Psoas muscle (tissue), 8 donors: ENCODE measurements around the gene BEX2. TPM values are rescaled to one million over a fixed set of nuclear protein-coding genes. Genes with fewer than 3 reads are reported as not detected.

ENCODE experiments used
- ATAC-seq, 4 donors: fragments of 200-7000 bp; cut with Tn5 transposase; one replicate each; pipeline ENCODE4 v1.9.1; 2020; ENCODE audit warnings: moderate library complexity in 3 of 4, mild to moderate bottlenecking in 2 of 4
- DNase-seq, 2 donors: peaks; one replicate each; pipeline ENCODE4 v3.0.0-alpha.2; 2020
- H3K27ac ChIP-seq: fragments of 200-600 bp; one replicate; pipeline ENCODE4 v1.8.0; 2022
- H3K27me3 ChIP-seq, 3 donors: fragments of 200-600 bp in 1 of 3; one replicate each; pipeline versions ENCODE4 v1.6.1 to v1.8.0; 2013 to 2022; ENCODE audit warnings: low read length in 2 of 3, mild to moderate bottlenecking in 2 of 3, moderate library complexity in 1 of 3; ENCODE audit not compliant: insufficient read depth in 3 of 3
- H3K36me3 ChIP-seq, 2 donors: fragments of 200-600 bp in 1 of 2; one replicate each; pipeline versions ENCODE4 v1.6.1 to v1.8.0; 2013 to 2022; ENCODE audit warnings: low read depth in 1 of 2, mild to moderate bottlenecking in 1 of 2, moderate library complexity in 1 of 2; ENCODE audit not compliant: insufficient read depth in 1 of 2
- H3K4me1 ChIP-seq: fragments of 200-600 bp; one replicate; pipeline ENCODE4 v1.8.0; 2022
- H3K4me3 ChIP-seq: fragments of 200-600 bp; one replicate; pipeline ENCODE4 v1.8.0; 2022; ENCODE audit warnings: mild to moderate bottlenecking
- H3K9me3 ChIP-seq: fragments of 200-600 bp; one replicate; pipeline ENCODE4 v1.8.0; 2022
- CTCF ChIP-seq: fragments of 200-600 bp; IDR thresholded peaks from one replicate; pipeline ENCODE4 v1.8.0; 2022; ENCODE audit warnings: antibody characterized with exemption
- WGBS, 3 donors: extraction: QIAGEN DNeasy Blood & Tissue Kit; methylation state at CpG; one replicate each; pipeline versions ENCODE4 v1.1.6 to v1.1.7; 2013; 5-methylcytosine and 5-hydroxymethylcytosine counted together
- intact Hi-C, 2 donors: fragments of 100-400 bp; cut with DNase I; formaldehyde crosslinking; loops; one replicate each; pipeline versions ENCODE4 v1.11.0 to v1.14.2; 2022
- polyA plus RNA-seq, 3 donors: library from polyadenylated mRNA; stranded (reverse); fragments of 200-250 nt; gene quantifications; one replicate each; pipeline ENCODE4 v1.2.3, GENCODE V29; 2013
- total RNA-seq, 4 donors: library from RNA; stranded (reverse); fragmentation: NEBNext Ultra II Directional in 2 of 4; extraction: Animal tissue kit (Norgen Biotek cat#: 25700) in 2 of 4; gene quantifications; one replicate each; pipeline versions ENCODE4 v1.2.1 to v1.2.4, GENCODE V29; 2021 to 2023
- donor health status: healthy with polysubstance abuse.
- donor health status: DM: no; HTN: no; CAD: no; lungs with moderate emphysema.
- donor health status: Bipolar disorder and iron deficiency.
- donor health status: healthy.
- donor health status: DM: yes; HTN: yes; CAD: no.
- donor health status: DM: no; HTN: no; CAD: no.
- donor health status: DM: no; HTN: no; CAD: no.
- donor health status: DM: yes; HTN: yes; CAD: no.

The BEX2 gene
- total and polyA plus RNA-seq, 7 donors, result 0.21 to 13.2 (median 0.87) TPM

DNA sequence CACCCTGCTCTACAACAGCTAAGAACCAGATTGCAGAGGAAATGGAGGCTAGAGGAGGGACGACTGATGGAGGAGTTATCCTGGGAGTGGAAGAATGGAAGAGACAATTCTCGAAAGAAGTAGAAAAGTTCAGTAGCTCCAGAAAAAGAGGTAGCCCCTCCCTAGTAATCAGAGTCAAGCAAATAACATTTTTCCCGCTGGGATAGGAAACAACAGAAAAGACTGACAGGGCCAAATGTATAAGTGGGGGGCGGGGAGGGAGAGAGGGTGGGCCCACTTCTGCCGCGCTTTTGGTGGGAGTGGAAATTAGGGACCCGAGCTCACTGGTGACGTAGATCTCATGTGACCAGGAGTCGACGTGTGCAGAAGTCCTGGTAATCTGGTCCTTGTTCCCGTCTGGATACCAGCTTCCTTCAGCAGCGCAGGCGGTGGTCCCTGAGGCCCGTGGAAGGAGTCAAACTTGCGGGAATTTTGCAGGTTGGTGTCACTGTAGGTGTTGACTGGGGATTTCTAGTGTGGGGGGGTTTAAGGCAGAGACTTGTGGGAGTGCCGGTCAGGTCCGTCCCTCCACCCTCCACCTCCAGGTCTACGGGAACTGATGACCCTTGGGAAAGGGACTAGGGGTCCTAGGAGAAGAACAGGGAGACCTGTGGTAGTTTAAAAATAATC lies 45.5 kb upstream of the BEX2 start, which contains the start of gene TCEAL9:
Gene TCEAL9, plus strand, starts transcription at position 377 of the 669 bp plus-strand sequence. CDS start 1,179 bp downstream, outside the sequence.
- WGBS, 3 donors, result 0 to 19% (median 0%) methylated on average over 16 to 18 of the region's 18 CpGs
- no peaks in the 10 kb centered on the region for H3K36me3 ChIP-seq
- intact Hi-C loops, result no loop called here
- H3K9me3 ChIP-seq, result no peaks in the 10 kb centered on the region
- H3K4me1 ChIP-seq, result no peaks in the 10 kb centered on the region
- peak; percentile 37 to 58 for DNase-seq
- peaks cover 0 to 5% (median 0%) of the 10 kb centered on the region in 3 donors for H3K27me3 ChIP-seq
- peak within 1 kb of the TSS; percentile 70 for H3K4me3 ChIP-seq
- peak; percentile 49 to 78 (median 65) for ATAC-seq
- peak within 1 kb of the TSS; percentile 63 for H3K27ac ChIP-seq
- TF ChIP-seq CTCF, result no peak

DNA sequence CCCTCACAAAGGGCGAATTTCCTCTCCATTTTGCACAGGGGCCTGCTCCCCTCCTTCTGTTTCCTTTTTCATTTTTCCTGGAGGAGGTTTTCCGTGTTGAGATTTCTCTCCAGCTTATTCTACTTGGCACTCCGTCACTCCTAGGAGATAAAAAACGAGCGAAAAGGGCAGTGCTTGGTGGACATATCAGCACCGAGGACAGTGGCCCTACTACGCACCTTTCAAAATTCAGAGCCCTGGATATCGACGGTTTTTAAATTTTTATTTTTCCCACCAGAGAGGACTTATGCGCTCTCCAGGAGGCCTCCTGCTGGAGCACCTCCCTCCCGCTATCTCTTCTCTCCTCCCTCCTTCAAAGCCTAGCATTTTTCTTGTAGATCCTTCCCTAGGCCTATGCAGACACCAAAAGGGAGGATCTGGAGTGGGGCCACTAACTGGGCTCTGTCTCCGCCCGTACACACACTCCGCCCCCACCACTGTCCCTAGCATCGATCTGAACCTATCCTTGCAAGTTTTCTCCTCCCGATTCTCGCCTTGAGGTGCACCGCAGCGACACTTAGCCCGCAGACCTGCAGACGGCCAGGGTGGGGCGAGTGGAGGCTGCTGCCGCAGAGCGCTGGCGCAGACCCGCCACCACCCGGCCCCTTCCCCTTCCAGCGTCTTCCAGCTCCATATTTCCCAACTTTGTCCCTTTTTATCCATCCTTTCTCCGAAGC lies 37.0 kb upstream of the BEX2 start:
- Histone ChIP-seq H3K27ac (no peak overlapping the region), H3K36me3 (no peaks in the 10 kb centered on the region), H3K9me3 (no peaks in the 10 kb centered on the region), H3K4me1 (no peaks in the 10 kb centered on the region), H3K4me3 (no peak overlapping the region), H3K27me3 (peaks cover 0 to 21% (median 0%) of the 10 kb centered on the region in 3 donors)
- DNase-seq (no peak), ATAC-seq (no peak)
- intact Hi-C loops, result no loop called here
- WGBS, 3 donors, result 57 to 66% (median 62%) methylated on average over 18 to 29 of the region's 29 CpGs
- TF ChIP-seq CTCF, result no peak

- no peak for TF ChIP-seq CTCF
- Histone ChIP-seq H3K4me3 (no peak overlapping the region), H3K27ac (no peak overlapping the region), H3K4me1 (no peaks in the 10 kb centered on the region), H3K9me3 (no peaks in the 10 kb centered on the region), H3K27me3 (peaks cover 0 to 27% (median 0%) of the 10 kb centered on the region in 3 donors), H3K36me3 (no peaks in the 10 kb centered on the region)
- intact Hi-C loops, result loop anchor here in 1 of 2 donors (5.0 kb wide), 1 partner anchor 118 kb away; no protein-coding TSS in a partner anchor
- WGBS, 3 donors, result 36 to 49% (median 46%) methylated on average over 2 of the region's 2 CpGs
- ATAC-seq (no peak), DNase-seq (no peak)
These were observed 33.8 kb upstream of the BEX2 start for GRCh38 chrX:103344606-103345005.

DNA sequence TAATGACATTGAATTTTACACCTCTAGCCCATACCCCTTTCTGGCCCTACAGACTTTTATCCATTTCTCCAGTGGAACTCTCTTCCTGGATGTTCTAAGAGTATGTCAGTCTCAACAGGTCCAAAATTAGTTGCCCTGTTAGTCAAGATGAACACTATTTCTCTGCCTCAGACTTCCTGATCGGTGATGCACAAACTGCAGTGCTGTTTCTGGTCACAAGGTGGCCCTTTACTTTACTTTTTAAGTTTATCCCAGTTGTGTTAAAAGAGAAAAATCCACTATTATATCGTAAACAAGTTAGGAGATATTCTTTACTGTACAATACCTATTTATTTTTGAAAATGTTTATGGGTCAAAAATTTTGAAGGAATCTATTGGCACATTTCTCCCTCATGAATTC lies 32.3 kb upstream of the BEX2 start:
- Histone ChIP-seq H3K27ac (no peak overlapping the region), H3K27me3 (peaks cover 0 to 21% (median 0%) of the 10 kb centered on the region in 3 donors), H3K9me3 (no peaks in the 10 kb centered on the region), H3K36me3 (no peaks in the 10 kb centered on the region), H3K4me1 (no peaks in the 10 kb centered on the region), H3K4me3 (no peak overlapping the region)
- no peak for ATAC-seq
- intact Hi-C loops, result loop anchor here in 1 of 2 donors (5.0 kb wide), 1 partner anchor 119 kb away; no protein-coding TSS in a partner anchor
- 1 to 19% (median 4%) methylated on average over 2 of the region's 2 CpGs for WGBS, 3 donors
- DNase-seq, result no peak
- peak; percentile 59 for TF ChIP-seq CTCF
